Measurements from ENCODE around the gene CASQ1.

Gene CASQ1

DNA sequence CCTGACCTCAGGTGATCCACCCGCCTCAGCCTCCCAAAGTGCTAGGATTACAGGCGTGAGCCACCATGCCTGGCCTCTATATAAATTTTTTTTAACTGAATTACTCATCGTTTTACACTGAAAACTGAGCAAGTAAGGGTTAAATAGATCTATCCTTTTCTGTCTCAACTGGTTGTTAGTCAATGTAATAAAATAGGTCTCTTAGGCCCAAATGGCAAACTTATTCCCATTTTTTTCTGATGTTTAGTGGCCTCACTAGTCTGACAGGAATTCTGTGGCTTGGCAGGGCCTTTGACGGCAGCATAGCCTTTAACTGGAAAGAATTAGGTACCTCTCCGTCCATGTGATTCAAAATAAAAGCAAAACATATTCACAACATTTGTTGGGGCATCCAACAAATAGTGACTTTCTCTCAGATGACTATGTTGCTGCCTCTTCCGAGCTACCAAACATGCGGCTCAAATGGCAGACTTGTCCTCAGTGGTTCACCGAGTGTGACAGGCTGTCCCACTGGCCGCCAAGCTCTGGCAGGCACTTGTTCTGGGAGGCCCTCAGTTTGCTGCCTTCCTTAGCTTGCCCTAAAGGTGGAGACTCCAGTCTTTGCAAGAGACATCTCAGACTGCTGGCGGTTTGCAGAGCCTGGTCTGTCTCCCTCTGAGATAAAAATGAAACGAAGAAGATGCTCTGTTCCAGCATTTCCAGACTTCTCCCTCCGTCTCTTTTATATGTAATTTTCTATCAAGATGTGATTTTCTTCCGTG is 21.6 kb upstream of the CASQ1 start:
- no peak for DNase-seq

DNA sequence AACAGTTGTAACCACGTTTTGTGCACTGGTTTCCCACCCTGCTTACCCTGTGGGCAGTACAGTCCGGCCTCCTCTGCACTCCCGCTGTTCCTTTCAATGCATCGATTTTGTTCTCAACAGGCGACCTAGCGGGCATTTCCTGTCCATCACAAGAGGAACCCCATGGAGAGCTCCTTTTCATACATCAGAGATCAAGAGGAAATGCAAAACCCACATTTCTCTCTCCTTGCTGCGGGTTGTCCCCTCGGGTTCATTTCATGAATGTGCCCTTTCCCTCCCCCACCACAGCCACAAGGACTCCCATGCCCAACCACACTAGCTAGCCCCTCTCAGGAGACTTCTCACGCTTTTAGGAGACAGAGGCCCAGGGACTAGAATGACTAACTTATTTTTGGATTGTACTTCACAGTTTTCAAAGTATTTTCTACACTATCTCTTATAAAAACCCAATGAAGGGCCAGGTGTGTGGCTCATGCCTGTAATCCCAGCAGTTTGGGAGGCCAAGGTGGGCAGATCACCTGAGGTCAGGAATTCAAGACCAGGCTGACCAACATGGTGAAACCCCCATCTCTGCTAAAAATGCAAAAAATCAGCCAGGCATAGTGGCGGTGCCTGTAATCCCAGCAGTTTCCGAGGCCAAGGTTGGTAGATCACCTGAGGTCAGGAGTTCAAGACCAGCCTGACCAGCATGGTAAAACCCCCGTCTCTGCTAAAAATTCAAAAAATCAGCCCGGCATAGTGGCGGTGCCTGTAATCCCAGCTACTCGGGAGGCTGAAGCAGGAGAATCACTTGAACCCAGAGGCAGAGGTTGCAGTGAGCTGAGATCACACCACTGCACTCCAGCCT is 20.6 kb upstream of the CASQ1 start:
- DNase-seq = no peak

DNA sequence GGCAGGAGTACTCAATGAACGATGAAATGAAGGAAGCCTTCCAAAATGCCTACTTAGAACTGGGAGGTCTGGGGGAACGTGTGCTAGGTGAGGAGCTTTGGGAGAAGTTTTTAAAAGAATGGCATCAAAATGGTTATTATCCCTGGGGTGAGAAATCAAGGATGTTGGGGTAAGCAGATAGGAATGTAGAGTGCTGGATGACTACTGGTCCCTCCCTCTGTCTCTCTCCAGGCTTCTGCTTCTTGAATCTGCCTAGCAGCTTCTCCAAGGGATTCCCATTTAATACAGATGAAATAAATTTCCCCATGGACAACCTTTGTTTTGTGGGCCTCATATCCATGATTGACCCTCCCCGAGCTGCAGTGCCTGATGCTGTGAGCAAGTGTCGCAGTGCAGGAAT is 19.0 kb upstream of the CASQ1 start:
- DNase-seq = no peak

DNA sequence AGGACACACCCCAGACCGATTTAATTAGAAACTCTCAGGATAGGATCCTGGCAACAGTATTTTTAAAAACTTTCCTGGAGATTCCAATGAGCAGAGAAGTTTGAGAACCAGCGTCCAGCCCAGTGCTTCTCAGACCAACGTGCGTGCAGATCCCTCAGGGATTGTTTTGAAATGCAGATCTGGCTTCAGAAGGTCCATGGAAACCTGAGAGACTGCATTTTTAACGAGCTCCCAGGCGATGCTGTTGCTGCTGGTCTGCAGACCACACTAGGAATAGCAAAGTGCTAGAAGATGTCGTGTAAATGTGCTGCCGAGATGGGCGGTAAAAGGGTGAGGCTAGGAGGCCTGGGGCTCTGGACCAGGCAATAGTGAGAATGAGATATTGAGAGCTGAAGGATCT is 18.4 kb upstream of the CASQ1 start:
- DNase-seq = no peak

DNA sequence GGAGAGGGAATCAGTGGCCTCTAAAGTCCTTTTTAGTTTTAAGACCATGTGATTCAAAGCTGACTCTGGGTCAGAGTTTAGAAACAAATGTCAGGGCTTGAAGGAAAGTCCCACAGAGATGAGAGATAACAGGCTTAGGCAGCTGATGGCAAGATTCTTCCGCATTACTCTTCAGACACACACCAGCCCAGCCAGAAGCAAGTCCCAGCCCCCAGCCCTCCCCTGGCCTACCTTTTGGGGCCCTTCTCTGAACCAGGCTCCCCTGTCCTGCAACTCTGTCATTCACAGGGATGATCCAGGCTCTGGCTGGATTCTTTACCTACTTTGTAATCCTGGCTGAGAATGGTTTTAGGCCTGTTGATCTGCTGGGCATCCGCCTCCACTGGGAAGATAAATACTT is 13.1 kb upstream of the CASQ1 start:
- no peak for DNase-seq

DNA sequence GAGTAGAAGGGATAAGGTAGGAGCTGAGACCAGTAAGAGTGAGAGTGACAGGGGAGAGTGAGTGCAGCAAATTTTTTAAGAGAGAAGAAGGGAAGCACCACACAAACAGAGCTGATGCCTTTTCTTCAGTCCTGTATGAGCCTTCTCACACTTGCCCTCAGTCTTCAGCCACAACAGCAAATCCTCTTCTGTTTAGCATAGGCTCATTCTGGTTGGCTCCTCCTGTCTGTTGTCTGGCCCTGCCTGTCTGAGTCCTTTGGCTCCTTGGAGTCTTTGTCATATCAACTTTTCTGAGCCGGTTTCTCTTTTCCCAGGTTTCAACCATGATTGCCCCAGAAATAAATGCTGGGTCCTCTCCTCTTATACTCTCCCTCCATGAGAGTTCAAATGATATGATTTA is 12.7 kb upstream of the CASQ1 start:
- DNase-seq = no peak

DNA sequence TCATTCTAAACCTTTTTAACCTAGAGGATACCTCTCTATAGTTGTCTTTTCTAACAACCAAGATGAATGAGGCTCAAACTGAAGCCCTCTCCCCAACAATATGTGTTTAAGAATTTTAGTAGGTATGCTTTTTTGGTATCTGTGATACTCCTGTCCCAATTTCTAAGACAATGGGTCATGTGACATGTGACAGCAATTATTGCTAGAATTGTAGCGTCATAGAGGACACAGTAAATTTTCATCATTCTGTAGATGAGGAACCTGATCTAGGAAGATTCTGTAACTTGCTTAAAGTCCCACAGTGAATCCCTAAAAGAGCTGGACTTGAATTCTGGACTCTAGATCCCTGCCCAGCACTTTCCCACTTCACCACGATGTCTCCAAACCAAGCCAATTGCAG is 11.6 kb upstream of the CASQ1 start:
- DNase-seq = no peak

DNA sequence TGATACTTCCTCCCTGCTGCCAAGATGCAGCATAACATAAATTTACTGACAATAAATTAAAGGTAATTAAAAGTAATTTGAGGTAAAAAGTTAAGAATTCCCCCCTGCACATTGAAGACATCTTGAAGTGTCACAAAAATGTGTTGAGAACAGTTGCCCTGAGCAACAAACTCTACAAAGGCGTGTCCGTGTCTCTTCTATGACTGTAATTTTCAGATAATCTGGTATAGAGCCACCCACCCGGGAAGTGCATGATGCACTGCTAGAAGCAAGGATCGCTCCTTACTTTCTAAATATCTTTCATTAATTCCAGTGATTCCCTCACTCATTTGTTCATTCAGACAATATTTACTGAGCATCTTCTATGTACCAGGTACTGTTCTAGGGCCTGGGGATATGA is 11.0 kb upstream of the CASQ1 start:
- no peak for DNase-seq

DNA sequence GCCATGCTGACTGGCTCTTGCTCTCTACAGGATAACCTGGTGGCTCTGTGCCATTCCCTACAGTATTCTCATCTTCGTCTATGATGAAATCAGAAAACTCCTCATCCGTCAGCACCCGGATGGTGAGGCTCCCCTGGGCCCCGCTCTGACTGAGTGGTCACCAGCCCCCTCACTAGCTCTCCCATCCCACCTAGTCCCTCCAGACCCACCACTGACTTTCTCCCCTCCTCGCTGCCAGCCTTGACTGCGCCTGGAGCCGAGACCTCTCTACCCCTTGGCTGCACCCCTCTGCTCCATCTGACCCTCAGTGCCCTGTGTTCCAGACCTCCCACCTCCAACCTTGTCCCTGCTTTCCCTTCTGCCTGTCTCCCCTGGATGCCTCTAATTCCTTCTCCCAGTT is 4.1 kb upstream of the CASQ1 start:
- DNase-seq = no peak

DNA sequence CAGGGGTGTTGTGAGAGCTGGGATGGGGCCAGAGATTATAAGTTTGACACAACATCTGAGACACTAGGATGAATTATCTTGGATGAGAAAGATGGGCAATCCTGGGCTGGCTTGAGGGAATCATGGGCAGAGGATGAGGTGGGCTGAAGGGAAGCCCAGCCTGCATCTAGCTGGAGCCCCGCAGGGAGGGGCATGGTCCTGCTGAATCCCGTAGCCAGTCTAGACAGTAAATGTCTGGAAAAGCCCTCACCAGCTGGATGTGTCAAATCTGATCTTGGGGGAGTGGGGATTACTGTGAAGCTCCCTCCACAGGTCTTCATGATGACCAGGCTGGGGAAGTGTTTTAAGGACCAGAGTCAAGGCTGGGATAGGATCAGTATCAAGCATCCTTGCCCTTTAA is 3.6 kb upstream of the CASQ1 start:
- no peak for DNase-seq

DNA sequence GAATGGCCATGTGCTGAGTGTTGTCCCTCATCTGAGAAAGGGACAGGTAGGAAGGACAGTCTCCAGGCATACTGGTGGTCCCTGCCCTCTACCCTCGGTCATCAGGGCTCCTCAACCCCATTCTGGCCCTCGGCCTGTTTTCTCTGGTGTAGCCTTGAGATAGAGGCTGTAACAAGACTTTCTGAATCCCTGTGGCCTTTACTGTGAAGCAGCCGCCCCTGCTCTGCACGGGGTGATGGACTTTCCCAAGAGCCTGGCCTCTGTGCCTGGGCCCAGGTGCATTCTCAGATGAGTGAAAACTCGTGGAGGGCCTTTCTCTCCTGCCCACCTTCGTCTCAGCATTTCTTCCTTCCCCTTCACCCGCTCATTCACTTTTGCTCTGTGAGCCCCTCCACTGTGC is 3.0 kb upstream of the CASQ1 start:
- no peak for DNase-seq

DNA sequence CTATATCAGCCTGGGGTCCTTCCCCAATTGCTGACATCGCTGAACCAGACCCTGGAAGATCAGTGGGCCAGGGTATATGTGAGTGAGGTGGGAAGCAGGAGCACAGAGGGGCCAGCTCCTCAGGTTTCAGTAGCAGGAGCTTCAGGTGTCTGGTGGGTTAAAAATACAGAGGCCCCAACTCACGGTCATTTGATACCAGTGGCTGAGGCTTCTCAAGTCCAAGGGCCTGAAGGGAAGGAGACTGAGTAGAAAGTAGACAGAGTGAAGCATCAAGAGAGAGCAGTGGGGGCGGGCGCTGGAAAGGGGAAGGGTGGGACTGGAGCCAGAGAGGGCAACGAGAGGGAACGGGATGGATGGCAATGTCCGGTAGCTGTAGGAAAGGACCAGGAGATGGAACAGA is 2.0 kb upstream of the CASQ1 start:
- no peak for DNase-seq

DNA sequence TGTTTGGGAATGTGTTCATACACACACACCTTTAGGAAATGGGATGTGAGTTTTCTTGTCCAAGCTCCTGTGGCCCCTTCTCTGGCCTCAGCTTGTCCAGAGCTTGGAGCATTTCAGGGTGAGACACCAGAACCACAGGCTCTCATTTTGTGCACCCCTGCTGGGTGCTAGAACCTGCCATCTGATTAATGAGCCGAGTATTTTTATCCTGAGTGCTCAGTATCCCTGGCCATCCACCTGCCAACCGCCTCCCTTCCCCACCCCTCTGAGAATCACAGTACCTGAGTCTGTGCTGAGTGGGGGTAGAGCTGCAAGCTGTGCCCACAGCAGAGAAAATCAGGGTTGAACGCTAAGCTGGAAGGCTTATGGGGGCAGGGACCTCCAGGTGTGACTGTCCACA is 1.4 kb downstream of the CASQ1 start:
- no peak for DNase-seq

DNA sequence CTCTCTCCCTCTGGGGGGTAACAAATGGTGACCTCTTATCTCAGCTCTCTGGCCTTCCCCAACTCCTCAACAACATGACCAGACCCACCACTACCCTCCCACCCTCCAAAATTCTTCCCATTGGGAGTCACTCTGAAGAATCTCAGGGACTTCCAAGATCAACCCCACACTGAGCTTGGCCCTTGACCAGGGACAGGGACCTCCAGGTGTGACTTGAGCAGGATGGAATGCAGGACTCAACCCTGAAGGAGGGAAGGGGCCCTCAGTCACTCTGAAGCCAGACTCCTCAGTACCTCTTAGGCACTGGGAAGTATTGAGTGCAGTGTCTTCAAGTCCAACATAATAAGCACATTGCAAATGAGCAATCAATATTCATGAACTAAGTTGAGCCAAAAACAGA is 1.9 kb downstream of the CASQ1 start:
- no peak for DNase-seq

DNA sequence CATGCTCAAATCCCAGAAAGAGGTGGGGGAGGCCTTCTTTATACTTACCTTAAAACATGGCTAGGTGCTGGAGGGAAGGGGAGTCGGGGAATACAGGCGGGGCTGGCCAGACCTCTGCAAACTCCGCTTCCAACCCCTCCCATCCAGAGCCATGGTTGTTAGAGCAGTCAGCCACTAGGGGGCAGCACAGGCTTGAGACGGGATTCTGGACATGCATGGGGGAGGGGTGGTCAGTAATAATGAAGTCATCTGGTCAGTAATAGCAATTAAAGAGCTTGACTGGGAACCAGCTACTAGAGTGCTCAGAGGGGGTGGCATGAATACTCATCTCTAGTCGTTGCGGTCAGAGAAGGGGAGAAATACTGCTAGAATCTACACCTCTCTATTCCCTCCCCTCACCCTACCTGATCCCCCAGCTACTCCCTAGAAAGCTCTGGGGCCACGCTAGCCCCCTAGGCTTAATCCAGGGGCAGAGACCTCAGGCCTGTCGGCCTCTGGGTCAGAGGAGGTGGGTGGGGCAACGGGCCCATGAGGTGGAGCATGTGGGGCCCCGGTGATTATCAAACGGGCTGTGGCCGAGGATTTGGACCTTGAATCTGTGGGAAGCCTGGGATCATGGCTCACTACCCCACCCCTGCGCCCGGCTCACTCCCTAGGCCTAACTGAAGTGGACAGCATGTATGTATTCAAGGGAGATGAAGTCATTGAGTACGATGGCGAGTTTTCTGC is 2.9 kb downstream of the CASQ1 start:
- DNase-seq = peak; percentile 78 to 85

DNA sequence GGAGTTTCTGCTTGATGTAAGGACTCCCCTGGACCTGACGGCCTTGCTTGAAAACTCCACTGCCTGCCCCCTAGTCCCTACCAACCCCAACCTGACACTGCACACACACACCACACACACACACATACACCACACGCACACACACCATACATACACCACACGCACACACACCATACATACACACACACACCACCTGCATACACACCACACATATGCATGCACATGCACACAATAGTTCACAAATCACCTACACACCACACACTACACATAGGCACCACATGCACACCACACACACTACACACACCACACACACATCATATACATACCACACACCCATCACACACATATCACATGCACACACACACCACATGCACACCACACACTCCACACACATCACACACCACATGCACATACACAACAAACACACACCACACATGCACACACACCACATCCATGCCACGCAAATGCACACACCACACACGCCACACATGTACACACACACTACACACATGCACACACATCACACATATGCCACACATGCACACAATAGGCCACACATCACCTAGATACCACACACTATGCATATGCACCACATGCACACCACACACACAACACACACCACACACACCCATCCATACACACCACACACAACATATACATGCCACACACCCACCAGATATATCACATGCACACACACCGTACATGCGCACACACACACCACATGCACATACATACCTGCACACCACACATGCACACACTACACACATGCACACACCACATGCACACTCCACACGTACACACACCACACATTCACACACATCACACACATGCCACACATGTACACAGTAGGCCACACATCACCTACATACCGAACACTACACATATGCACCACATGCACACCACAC is 3.7 kb downstream of the CASQ1 start:
- DNase-seq = no peak

DNA sequence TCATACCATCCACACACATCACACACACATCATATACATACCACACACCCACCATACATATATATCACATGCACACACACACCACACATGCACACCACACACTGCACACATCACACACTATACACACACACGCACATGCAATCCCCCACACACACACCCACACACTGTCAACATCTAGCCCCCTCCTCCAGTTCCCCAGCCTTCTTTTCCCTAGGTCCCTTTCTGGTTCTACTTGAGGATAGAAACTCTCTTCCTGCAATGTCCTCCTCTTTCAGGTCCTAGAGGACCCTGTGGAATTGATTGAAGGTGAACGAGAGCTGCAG is 4.3 kb downstream of the CASQ1 start:
- no peak for DNase-seq

DNA sequence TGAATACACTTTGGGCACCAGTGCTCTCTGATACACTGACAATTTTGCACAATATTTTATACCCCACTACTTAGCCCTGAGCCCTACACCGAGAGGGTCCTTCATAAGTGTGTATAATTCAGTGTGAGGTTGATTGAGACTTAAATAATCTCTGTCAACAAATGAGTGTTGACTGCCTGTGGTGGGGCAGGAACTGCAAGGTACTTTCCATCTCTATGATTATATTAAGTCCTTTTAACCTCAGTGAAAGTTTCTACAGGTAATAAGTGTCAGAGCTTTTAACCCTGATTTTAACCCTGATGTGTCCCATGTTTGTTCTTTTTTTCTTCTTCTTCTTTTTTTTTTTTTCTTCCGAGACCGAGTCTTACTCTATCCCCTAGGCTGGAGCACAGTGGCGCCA is 5.8 kb downstream of the CASQ1 start:
- DNase-seq = no peak

DNA sequence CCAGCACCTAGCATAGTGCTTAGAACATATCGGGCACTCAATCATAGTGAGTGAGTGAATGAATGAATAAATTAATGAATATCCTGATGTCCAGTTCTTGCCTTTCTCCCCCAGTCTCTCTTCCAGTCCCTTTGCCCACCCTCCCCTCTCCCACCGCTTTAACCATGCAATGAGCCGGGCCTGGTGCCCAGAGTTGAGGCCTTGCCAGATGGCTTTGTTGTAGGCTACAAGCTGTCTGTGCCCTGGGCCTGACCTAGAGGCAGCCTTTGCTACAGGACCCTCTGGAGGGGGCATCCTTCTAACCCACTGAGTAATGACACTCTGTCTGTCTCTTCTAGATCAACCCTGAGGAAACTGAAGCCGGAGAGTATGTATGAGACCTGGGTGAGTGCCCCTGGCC is 6.9 kb downstream of the CASQ1 start:
- DNase-seq = no peak

DNA sequence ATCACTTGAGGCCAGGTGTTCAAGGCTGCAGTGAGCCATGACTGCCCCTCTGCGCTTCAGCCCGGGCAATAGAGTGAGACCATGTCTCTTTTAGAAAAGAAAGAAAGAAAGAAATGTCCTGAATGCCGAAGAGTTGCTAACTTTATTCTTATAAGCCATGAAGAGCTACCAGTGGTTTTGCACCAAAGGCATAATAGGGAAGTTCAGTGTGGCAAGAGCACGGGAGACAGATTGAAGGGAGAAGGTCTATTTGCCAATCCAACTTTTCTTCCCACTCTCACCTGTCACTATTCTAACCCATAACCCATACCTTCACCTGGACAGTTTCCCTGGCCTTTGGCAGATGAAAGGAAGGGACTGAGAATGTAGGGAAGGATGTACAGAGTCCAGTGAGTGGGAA is 10.4 kb downstream of the CASQ1 start:
- DNase-seq = no peak

DNA sequence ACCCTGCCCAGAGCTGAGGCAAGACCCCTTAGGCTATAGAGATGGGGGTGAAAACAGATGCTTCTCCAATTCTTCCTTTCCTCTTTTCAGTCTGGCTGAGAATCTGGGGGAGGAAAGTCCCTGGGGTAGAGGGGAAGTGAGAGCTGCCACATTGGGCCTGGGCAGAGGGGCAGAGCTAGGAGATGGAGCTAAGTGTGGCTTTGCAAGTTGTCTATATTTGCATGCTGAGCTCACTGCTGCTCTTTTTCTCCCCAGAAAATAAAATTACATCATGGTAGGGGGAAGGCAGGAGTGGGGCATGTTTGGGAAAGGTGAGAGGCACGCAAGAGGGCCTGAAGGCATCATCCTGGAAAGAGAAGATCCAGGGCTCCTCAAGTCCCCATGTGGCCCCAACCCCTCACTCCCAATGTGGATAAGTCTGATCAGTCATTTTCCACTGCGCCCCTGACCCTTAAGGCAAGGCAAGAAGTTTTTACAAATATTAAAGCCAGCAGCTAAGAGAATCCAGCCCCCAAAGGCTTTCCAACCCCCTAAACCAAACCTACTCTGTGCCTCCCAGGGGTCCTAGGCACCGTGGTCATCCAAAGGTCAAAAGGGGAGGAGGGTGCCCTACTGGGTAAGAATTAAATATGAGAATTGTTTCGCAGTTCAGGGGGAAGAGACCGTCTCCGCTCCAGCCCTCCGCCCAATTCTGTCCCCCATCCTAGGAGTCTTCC is 14.3 kb downstream of the CASQ1 start:
- no peak for DNase-seq

Data from activated CD4-positive, alpha-beta T cell treated with anti-CD3 and anti-CD28 coated beads for 4 hours (primary cell).